Loucy (cell line): ENCODE results near the gene BANF1.

Source experiments
- CTCF ChIP-seq: fragments of 200-600 bp; sonication (generic); conservative IDR thresholded peaks from 2 replicates; pipeline ENCODE4 v1.5.1; 2014; ENCODE audit warnings: mild to moderate bottlenecking, antibody characterized with exemption, low read length
- EZH2phosphoT487 ChIP-seq: fragments of 200-600 bp; IDR thresholded peaks from 2 replicates; pipeline ENCODE4 v1.6.1; 2018; ENCODE audit warnings: antibody characterized with exemption, mild to moderate bottlenecking, moderate library complexity, borderline replicate concordance

GRCh38 chr11:66047541-66048365, 45.5 kb downstream of the BANF1 start:
- no peak for TF ChIP-seq CTCF
- TF ChIP-seq EZH2phosphoT487 = no peak
